Measurements from ENCODE around the gene NOX4. TPM values are rescaled to one million over a fixed set of nuclear protein-coding genes. Genes with fewer than 3 reads are reported as not detected.
A peak's percentile ranks its signal among the peaks of the same experiment; 100 is the strongest.

Gene NOX4
- 10 to 100 TPM in 2 of 3 donors, 1 to 10 TPM in 1; 5.1 to 19.7 (median 15.4) TPM for total RNA-seq

- no peaks in the 10 kb centered on the region for H3K27me3 ChIP-seq
- H3K9me3 ChIP-seq: no peaks in the 10 kb centered on the region
- no peak for TF ChIP-seq POLR2AphosphoS5 (IDR thresholded peaks at IDR 0.05)
- TF ChIP-seq POLR2A (IDR thresholded peaks at IDR 0.05): no peak
- TF ChIP-seq CTCF (IDR thresholded peaks at IDR 0.05): no peak
- no peaks in the 10 kb centered on the region for H3K36me3 ChIP-seq
- H3K4me3 ChIP-seq: peak within 1 kb of the TSS; percentile 53 to 76 (median 57)
- intact Hi-C loops (cut with DNase I; ENCODE audit: low total_unique reads): no loop called here
- H3K27ac ChIP-seq: peak within 1 kb of the TSS; percentile 21 to 82
- no peak for DNase-seq (ENCODE audit: low spot score in 2 of 2)
- no peaks in the 10 kb centered on the region for H3K4me1 ChIP-seq
These were observed at the start of gene NOX4 for GRCh38 chr11:89490981-89491690. Gene NOX4, minus strand, starts transcription at chr11:89491375. Its CDS starts 129 bp downstream, at chr11:89491246.

GRCh38 chr11:89540826-89541225 is 49.7 kb upstream of the NOX4 start:
- H3K9me3 ChIP-seq: no peaks in the 10 kb centered on the region
- DNase-seq (ENCODE audit: low spot score in 2 of 2): no peak
- intact Hi-C loops (cut with DNase I; ENCODE audit: low total_unique reads): no loop called here
- no peaks in the 10 kb centered on the region for H3K27me3 ChIP-seq
- H3K27ac ChIP-seq: no peak overlapping the region
- H3K36me3 ChIP-seq: no peaks in the 10 kb centered on the region
- H3K4me3 ChIP-seq: no peak overlapping the region
- no peaks in the 10 kb centered on the region for H3K4me1 ChIP-seq
- TF ChIP-seq POLR2AphosphoS5 (IDR thresholded peaks at IDR 0.05) (no peak), CTCF (IDR thresholded peaks at IDR 0.05) (no peak), POLR2A (IDR thresholded peaks at IDR 0.05) (no peak)

- no peak overlapping the region for H3K27ac ChIP-seq
- no peak for TF ChIP-seq CTCF (IDR thresholded peaks at IDR 0.05)
- no peak for TF ChIP-seq POLR2AphosphoS5 (IDR thresholded peaks at IDR 0.05)
- no peak for TF ChIP-seq POLR2A (IDR thresholded peaks at IDR 0.05)
- H3K36me3 ChIP-seq: no peaks in the 10 kb centered on the region
- H3K9me3 ChIP-seq: no peaks in the 10 kb centered on the region
- intact Hi-C loops (cut with DNase I; ENCODE audit: low total_unique reads): no loop called here
- no peak overlapping the region for H3K4me3 ChIP-seq
- no peak for DNase-seq (ENCODE audit: low spot score in 2 of 2)
- H3K27me3 ChIP-seq: no peaks in the 10 kb centered on the region
- H3K4me1 ChIP-seq: no peaks in the 10 kb centered on the region
These were observed 46.8 kb upstream of the NOX4 start for GRCh38 chr11:89537936-89538335.

- no peak for DNase-seq (ENCODE audit: low spot score in 2 of 2)
- Histone ChIP-seq H3K4me1 (no peaks in the 10 kb centered on the region), H3K36me3 (no peaks in the 10 kb centered on the region), H3K27ac (no peak overlapping the region), H3K4me3 (no peak overlapping the region), H3K27me3 (no peaks in the 10 kb centered on the region), H3K9me3 (no peaks in the 10 kb centered on the region)
- TF ChIP-seq POLR2A (IDR thresholded peaks at IDR 0.05) (no peak), POLR2AphosphoS5 (IDR thresholded peaks at IDR 0.05) (no peak), CTCF (IDR thresholded peaks at IDR 0.05) (no peak)
- intact Hi-C loops (cut with DNase I; ENCODE audit: low total_unique reads): no loop called here
These were observed 45.8 kb upstream of the NOX4 start for GRCh38 chr11:89536926-89537325.

GRCh38 chr11:89535221-89535620 is 44.0 kb upstream of the NOX4 start:
- intact Hi-C loops (cut with DNase I; ENCODE audit: low total_unique reads): no loop called here
- Histone ChIP-seq H3K36me3 (no peaks in the 10 kb centered on the region), H3K27me3 (no peaks in the 10 kb centered on the region), H3K9me3 (no peaks in the 10 kb centered on the region), H3K4me1 (no peaks in the 10 kb centered on the region), H3K4me3 (no peak overlapping the region), H3K27ac (no peak overlapping the region)
- no peak for DNase-seq (ENCODE audit: low spot score in 2 of 2)
- TF ChIP-seq POLR2A (IDR thresholded peaks at IDR 0.05) (no peak), POLR2AphosphoS5 (IDR thresholded peaks at IDR 0.05) (no peak), CTCF (IDR thresholded peaks at IDR 0.05) (no peak)
